ENCODE results near the gene SERPIND1. TPM values are rescaled to one million over a fixed set of nuclear protein-coding genes. Genes with fewer than 3 reads are reported as not detected.

Gene SERPIND1
- total RNA-seq, 4 donors from 2014 or later = 0.15 TPM; not detected in 3

DNA sequence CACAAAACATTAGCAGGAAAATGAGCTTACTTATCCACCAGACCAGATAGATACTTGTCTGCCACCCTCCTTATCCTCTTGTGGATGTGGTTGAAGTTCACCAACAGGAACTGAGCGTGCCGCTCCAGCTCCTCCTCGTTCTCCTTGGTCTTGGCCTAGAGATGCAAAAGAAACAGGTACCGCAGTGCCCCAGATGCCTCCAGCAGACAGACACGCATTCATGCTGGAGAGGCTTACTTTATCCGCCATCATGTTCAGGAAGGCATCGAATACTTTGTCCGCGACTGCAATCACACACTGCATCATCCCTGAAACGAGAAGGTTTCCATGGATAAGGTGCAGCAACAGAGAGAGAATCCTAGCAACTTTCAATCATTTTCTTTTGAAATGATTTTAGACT lies 21.0 kb upstream of the SERPIND1 start:
- Histone ChIP-seq H3K4me3 (no peak overlapping the region), H3K27me3 (no peaks in the 10 kb centered on the region), H3K36me3 (peaks cover 0 to 88% of the 10 kb centered on the region in 2 donors), H3K27ac (no peak overlapping the region), H3K4me1 (peaks cover 0 to 38% (median 12%) of the 10 kb centered on the region in 3 donors), H3K9me3 (no peaks in the 10 kb centered on the region)
- 85 to 96% methylated on average over 5 to 9 of the region's 10 CpGs for WGBS, 2 donors (ENCODE audit: low coverage in 1 of 2)
- no peak for TF ChIP-seq POLR2A (IDR thresholded peaks at IDR 0.05)
- TF ChIP-seq EP300 (IDR thresholded peaks at IDR 0.05) = no peak
- no peak for TF ChIP-seq CTCF (IDR thresholded peaks at IDR 0.05)
- no peak for TF ChIP-seq POLR2AphosphoS5 (IDR thresholded peaks at IDR 0.05)
- no peak for ATAC-seq

- TF ChIP-seq POLR2A (IDR thresholded peaks at IDR 0.05) = no peak
- no peak for TF ChIP-seq EP300 (IDR thresholded peaks at IDR 0.05)
- no peak for TF ChIP-seq POLR2AphosphoS5 (IDR thresholded peaks at IDR 0.05)
- TF ChIP-seq CTCF (IDR thresholded peaks at IDR 0.05) = no peak
- Histone ChIP-seq H3K9me3 (no peaks in the 10 kb centered on the region), H3K4me1 (no peaks in the 10 kb centered on the region), H3K27me3 (no peaks in the 10 kb centered on the region), H3K4me3 (no peak overlapping the region), H3K36me3 (peaks cover 0 to 91% of the 10 kb centered on the region in 2 donors), H3K27ac (no peak overlapping the region)
- no peak for ATAC-seq
- 100% methylated on average over 2 of the region's 3 CpGs; no CpG with 5 or more reads in 1 of the 2 donors for WGBS, 2 donors (ENCODE audit: low coverage in 1 of 2)
Measured at GRCh38 chr22:20756846-20757245, 17.1 kb upstream of the SERPIND1 start.

- no peak for ATAC-seq
- Histone ChIP-seq H3K4me1 (no peaks in the 10 kb centered on the region), H3K27me3 (no peaks in the 10 kb centered on the region), H3K36me3 (peaks cover 0 to 93% of the 10 kb centered on the region in 2 donors), H3K27ac (no peak overlapping the region), H3K4me3 (no peak overlapping the region), H3K9me3 (no peaks in the 10 kb centered on the region)
- TF ChIP-seq CTCF (IDR thresholded peaks at IDR 0.05) (no peak), POLR2A (IDR thresholded peaks at IDR 0.05) (no peak), POLR2AphosphoS5 (IDR thresholded peaks at IDR 0.05) (no peak), EP300 (IDR thresholded peaks at IDR 0.05) (no peak)
- 83% methylated on average over 1 of the region's 2 CpGs; no CpG with 5 or more reads in 1 of the 2 donors for WGBS, 2 donors (ENCODE audit: low coverage in 1 of 2)
Measured at GRCh38 chr22:20758688-20759087, 15.2 kb upstream of the SERPIND1 start.

DNA sequence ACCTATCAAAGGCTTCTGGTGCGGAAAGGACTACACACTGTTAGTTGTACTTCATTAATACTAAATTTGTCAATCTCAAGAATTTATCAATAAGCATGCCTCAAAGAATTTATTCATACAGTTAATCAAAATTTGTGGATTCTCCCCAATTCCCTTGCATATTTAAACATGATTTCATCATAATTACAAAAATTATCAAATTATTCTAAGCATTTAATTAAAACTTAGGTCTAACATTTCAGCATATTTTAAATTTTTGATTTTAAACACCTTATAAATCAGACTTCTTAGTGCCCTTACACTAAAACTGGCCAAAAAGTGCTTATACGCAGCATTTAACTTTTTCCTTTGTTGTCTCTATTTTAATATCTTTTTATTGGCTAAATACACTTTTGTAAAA lies 13.8 kb upstream of the SERPIND1 start:
- 96 to 98% methylated on average over 2 of the region's 2 CpGs for WGBS, 2 donors (ENCODE audit: low coverage in 1 of 2)
- no peak for ATAC-seq

DNA sequence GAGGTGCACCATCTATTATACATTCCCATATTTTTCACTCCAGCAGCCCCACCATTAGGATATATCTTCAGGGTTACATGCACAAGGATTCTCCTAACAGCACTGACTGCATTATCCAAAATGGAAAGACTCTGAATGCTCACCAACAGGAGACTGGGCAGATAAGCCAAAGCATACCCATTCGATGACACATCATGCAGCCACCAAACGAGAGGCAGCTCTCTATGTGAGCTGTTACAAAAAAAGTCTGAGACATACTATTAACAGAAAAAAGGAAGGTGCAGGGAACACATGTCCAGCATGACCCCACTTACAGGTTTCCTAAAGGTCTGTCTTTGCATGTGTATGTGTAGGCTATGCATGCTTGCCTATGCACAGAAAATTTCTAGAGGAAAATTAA lies 12.4 kb upstream of the SERPIND1 start:
- ATAC-seq = no peak
- TF ChIP-seq EP300 (IDR thresholded peaks at IDR 0.05) = no peak
- no peak for TF ChIP-seq POLR2AphosphoS5 (IDR thresholded peaks at IDR 0.05)
- no peak overlapping the region for H3K4me3 ChIP-seq

More for the DNA sequence above, 13.8 kb upstream of the SERPIND1 start:
- no peaks in the 10 kb centered on the region for H3K9me3 ChIP-seq
- no peak for TF ChIP-seq POLR2AphosphoS5 (IDR thresholded peaks at IDR 0.05)
- no peak overlapping the region for H3K4me3 ChIP-seq
- no peak overlapping the region for H3K27ac ChIP-seq
- H3K36me3 ChIP-seq = peaks cover 3 to 94% of the 10 kb centered on the region in 2 donors
- H3K4me1 ChIP-seq = no peaks in the 10 kb centered on the region
- no peaks in the 10 kb centered on the region for H3K27me3 ChIP-seq

DNA sequence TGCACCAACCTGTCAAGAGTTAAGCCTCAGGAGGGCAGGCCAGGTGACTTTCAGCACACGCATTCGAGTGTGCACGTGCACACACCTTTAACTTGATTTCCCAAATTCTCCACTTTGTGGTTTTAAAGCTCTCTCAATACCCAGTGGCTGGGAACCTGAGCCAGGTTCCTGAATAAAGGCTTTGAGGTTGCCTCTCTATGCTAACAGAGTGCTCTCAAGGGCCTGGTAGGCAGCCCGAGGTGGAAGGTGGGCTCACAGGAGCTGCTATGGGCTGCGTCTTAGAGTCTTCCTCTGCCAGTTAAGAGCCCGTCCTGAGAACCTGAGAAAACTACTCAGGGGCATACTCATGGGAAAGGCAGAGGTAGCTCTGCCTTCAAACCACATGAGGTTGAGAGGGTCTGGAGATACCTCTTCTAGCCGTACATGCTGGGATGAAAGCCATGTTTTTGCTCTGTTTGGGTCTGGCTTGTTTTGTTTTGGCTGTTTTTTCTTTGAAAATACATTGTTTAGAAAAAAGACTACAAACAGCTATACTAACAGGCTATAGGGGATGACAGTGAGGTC lies 11.6 kb upstream of the SERPIND1 start:
- 85 to 100% methylated on average over 1 to 4 of the region's 7 CpGs for WGBS, 2 donors (ENCODE audit: low coverage in 1 of 2)
- no peak overlapping the region for H3K4me3 ChIP-seq
- no peak for TF ChIP-seq POLR2A (IDR thresholded peaks at IDR 0.05)
- no peak for TF ChIP-seq EP300 (IDR thresholded peaks at IDR 0.05)
- TF ChIP-seq POLR2AphosphoS5 (IDR thresholded peaks at IDR 0.05) = no peak
- TF ChIP-seq CTCF (IDR thresholded peaks at IDR 0.05) = no peak
- H3K27ac ChIP-seq = no peak overlapping the region
- no peaks in the 10 kb centered on the region for H3K4me1 ChIP-seq
- peaks cover 3 to 94% of the 10 kb centered on the region in 2 donors for H3K36me3 ChIP-seq
- no peaks in the 10 kb centered on the region for H3K27me3 ChIP-seq
- no peaks in the 10 kb centered on the region for H3K9me3 ChIP-seq
- no peak for ATAC-seq

More for the DNA sequence above, 12.4 kb upstream of the SERPIND1 start:
- Histone ChIP-seq H3K9me3 (no peaks in the 10 kb centered on the region), H3K4me1 (no peaks in the 10 kb centered on the region), H3K27ac (no peak overlapping the region), H3K27me3 (no peaks in the 10 kb centered on the region), H3K36me3 (peaks cover 3 to 97% of the 10 kb centered on the region in 2 donors)
- WGBS, 2 donors (ENCODE audit: low coverage in 1 of 2) = 63 to 90% methylated on average over 2 of the region's 2 CpGs

Measured in gastroesophageal sphincter (tissue), 4 donors.